ENCODE measurements around the gene PLTP.
"Not testable (repeated sequence)": the region's sequence is repeated elsewhere in the genome, so short reads cannot be mapped to it uniquely, and the experiment has no call there.

PLTP gene, protein sequence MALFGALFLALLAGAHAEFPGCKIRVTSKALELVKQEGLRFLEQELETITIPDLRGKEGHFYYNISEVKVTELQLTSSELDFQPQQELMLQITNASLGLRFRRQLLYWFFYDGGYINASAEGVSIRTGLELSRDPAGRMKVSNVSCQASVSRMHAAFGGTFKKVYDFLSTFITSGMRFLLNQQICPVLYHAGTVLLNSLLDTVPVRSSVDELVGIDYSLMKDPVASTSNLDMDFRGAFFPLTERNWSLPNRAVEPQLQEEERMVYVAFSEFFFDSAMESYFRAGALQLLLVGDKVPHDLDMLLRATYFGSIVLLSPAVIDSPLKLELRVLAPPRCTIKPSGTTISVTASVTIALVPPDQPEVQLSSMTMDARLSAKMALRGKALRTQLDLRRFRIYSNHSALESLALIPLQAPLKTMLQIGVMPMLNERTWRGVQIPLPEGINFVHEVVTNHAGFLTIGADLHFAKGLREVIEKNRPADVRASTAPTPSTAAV

GRCh38 chr20:45911486-45912343 lies at the start of gene PLTP:
TSS of gene PLTP (minus strand) at chr20:45912155. CDS start at chr20:45911452, 703 bp downstream.
- DNase-seq = peak in 1 of 2 experiments; percentile 23

GRCh38 chr20:45959956-45960630 lies 48.1 kb upstream of the PLTP start:
- DNase-seq = no peak

- DNase-seq = no peak
These were observed 47.2 kb upstream of the PLTP start for GRCh38 chr20:45959126-45959525.

- no peak for DNase-seq
These were observed 46.6 kb upstream of the PLTP start for GRCh38 chr20:45958593-45958992.

GRCh38 chr20:45957021-45957941 lies 45.3 kb upstream of the PLTP start:
- no peak for DNase-seq

DNA sequence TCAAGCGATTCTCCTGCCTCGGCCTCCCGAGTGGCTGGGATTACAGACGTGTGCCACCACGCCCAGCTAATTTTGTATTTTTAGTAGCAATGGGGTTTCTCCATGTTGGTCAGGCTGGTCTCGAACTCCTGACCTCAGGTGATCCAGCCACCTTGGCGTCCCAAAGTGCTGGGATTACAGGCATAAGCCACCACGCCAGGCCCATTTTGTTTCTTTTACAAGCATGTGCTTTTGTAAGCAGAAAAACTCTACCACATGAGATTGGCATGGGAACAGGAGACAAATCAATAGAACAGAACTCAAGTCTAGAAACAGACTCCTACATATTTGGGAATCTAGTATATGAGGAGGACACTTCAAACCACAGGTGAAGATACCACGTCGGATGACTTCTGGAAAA lies 44.4 kb upstream of the PLTP start:
- DNase-seq = not testable (repeated sequence)

GRCh38 chr20:45953672-45954071 lies 41.7 kb upstream of the PLTP start:
- DNase-seq = no peak

GRCh38 chr20:45952861-45953260 lies 40.9 kb upstream of the PLTP start:
- no peak for DNase-seq

- no peak for DNase-seq
These were observed 40.2 kb upstream of the PLTP start for GRCh38 chr20:45951925-45952834.

DNA sequence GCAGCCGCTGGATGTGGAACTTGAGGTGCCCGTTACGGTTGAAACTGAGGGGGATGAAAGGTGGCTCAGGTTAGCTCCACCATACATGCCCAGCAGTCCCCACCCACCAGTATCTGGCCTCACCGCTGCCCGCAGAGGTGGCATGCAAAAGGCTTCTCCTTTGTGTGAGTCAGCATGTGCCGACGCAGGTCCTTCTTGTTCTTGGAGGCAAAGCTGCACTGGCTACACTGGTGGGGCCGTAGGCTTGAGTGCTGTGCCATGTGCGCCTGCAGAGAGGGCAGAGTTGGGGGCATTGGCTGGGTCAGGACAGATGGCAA lies 38.3 kb upstream of the PLTP start:
- DNase-seq = no peak

GRCh38 chr20:45949542-45950329 lies 37.8 kb upstream of the PLTP start:
- DNase-seq = no peak

DNA sequence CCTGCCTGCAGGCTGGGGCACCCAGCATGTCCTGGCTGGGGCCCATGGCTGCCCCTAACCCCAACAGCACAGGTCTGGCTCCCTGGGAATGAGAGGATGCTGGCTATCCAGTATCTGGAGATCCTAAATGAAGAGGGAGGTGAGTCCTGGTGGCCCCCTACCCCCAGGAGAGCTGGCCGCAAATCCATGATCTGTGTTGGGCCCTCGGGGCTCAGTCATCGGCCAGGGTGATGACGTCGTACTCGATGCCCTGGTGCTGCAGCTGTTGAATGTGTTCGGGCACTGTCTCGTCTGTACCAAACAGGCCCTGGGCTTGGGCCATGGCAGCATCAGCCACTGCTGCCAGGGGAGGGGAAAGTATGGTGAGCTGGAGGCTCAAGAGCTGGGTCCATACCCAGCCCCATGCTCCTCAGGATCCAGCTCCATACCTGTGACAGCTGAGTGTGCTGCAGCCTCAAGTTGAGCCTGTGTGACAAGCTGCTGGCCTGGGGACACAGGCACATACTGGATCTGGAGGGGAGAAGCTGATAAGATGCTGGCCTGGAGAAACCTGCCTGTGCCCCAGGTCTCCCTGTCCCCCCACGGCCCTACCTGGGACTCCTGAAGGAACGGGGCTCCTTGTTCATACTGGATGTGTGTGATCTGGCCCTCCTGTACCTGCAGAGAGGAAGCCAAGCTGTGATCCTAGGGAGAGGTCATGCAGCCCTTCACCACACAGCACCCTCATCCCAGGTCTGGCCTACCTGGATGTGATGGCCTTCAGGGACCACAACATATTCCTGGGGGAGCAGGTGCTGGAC lies 37.0 kb upstream of the PLTP start:
- no peak for DNase-seq

- DNase-seq = no peak
These were observed 36.3 kb upstream of the PLTP start for GRCh38 chr20:45948261-45948733.

DNA sequence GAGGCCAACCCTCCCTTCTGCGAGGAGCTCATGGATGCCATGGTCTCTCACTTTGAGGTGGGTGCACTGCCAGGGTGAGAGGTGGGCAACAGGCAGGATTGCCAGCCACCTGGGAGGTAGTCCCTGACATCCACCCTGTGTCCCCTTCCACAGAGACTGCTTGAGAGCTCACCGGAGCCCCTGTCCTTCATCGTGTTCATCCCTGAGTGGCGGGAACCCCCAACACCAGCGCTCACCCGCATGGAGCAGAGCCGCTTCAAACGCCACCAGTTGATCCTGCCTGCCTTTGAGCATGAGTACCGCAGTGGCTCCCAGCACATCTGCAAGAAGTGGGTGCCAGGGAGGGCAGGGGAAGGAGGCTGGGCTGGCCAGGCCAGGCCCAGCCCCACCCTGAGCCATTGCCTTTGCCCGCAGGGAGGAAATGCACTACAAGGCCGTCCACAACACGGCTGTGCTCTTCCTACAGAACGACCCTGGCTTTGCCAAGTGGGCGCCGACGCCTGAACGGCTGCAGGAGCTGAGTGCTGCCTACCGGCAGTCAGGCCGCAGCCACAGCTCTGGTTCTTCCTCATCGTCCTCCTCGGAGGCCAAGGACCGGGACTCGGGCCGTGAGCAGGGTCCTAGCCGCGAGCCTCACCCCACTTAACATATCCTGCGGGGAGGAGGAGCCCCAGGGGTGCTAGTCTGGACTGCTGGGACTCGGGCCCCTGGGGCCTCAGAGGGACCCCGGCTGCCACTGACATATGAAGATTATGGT lies 35.3 kb upstream of the PLTP start:
- DNase-seq = no peak

GRCh38 chr20:45946149-45946970 lies 34.4 kb upstream of the PLTP start:
- DNase-seq = no peak

DNA sequence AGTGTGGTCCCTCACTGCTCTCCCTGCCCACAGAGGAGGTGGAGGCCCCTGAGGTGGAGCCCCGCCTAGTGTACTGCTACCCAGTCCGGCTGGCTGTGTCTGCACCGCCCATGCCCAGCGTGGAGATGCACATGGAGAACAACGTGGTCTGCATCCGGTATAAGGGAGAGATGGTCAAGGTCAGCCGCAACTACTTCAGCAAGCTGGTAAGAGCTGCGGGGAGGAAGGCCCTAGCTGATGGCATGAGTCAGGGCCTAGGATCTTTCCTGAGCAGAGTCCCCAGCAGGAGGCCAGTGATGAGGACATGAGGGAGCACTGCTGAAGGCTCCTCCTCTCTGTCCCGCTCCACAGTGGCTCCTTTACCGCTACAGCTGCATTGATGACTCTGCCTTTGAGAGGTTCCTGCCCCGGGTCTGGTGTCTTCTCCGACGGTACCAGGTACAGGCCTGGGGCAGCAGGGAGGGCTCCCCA lies 33.8 kb upstream of the PLTP start:
- DNase-seq = no peak

GRCh38 chr20:45944965-45945677 lies 33.2 kb upstream of the PLTP start:
- DNase-seq = no peak
